Ovary (tissue), 3 donors: ENCODE data around the gene ARHGEF26.

Source experiments
- EP300 ChIP-seq: sonication (generic); formaldehyde crosslinking; IDR thresholded peaks from one replicate; pipeline ENCODE4 v1.6.1; 2017; ENCODE audit warnings: antibody characterized with exemption
- POLR2A ChIP-seq: fragments of 450-650 bp; IDR thresholded peaks from one replicate; pipeline ENCODE4 v1.6.1; 2017; ENCODE audit warnings: antibody characterized with exemption, mild to moderate bottlenecking, moderate library complexity
- TF ChIP-seq, protein P1 (sequence below), 3 donors: fragments of 450-650 bp in 2 of 3; fragments of 200-600 bp in 1 of 3; IDR thresholded peaks; one replicate each; pipeline versions ENCODE4 v1.5.1 to v1.8.0; 2016 to 2022; ENCODE audit warnings: antibody characterized with exemption in 3 of 3, mild to moderate bottlenecking in 1 of 3
- donor health status: DM: no; HTN: no; CAD: no.

DNA sequence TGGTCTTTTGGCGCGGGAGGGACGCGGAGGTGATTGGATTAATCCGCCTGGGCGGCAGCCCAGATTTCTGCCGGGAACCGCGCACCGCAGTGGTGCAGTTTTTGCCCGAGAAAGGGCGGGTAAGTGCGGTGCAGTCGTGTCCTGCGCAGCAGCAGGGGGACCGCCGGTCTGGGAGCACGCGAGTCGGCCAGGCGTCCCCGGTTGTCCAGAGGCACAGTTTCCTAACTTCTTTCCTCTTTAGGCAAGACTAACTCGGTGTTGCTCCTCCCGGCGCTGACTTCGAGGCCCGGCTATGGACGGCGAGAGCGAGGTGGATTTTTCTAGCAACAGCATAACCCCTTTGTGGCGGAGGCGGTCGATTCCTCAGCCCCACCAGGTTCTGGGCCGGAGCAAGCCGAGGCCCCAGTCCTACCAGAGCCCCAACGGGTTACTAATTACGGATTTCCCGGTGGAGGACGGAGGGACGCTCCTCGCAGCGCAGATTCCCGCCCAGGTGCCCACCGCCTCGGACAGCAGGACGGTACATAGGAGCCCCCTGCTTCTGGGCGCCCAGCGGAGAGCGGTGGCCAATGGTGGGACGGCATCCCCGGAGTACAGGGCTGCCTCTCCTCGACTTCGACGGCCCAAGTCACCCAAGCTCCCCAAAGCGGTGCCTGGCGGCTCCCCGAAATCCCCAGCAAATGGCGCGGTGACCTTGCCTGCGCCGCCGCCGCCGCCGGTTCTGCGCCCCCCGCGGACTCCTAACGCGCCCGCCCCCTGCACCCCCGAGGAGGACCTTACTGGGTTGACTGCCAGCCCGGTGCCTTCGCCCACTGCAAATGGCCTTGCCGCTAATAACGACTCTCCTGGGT is 736 bp downstream of the ARHGEF26 start:
- TF ChIP-seq, protein P1, sequence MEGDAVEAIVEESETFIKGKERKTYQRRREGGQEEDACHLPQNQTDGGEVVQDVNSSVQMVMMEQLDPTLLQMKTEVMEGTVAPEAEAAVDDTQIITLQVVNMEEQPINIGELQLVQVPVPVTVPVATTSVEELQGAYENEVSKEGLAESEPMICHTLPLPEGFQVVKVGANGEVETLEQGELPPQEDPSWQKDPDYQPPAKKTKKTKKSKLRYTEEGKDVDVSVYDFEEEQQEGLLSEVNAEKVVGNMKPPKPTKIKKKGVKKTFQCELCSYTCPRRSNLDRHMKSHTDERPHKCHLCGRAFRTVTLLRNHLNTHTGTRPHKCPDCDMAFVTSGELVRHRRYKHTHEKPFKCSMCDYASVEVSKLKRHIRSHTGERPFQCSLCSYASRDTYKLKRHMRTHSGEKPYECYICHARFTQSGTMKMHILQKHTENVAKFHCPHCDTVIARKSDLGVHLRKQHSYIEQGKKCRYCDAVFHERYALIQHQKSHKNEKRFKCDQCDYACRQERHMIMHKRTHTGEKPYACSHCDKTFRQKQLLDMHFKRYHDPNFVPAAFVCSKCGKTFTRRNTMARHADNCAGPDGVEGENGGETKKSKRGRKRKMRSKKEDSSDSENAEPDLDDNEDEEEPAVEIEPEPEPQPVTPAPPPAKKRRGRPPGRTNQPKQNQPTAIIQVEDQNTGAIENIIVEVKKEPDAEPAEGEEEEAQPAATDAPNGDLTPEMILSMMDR (IDR thresholded peaks at IDR 0.05), result no peak
- TF ChIP-seq POLR2A (no peak), EP300 (no peak)
